ENCODE results near the gene TUFT1. TPM values are rescaled to one million over a fixed set of nuclear protein-coding genes. Genes with fewer than 3 reads are reported as not detected.

The TUFT1 gene
- total and polyA plus RNA-seq, 2 of the 13 experiments (the other 11 are each of a cell fraction or from before 2014, with no cell fraction given) = 6.4 to 7.3 TPM

DNA sequence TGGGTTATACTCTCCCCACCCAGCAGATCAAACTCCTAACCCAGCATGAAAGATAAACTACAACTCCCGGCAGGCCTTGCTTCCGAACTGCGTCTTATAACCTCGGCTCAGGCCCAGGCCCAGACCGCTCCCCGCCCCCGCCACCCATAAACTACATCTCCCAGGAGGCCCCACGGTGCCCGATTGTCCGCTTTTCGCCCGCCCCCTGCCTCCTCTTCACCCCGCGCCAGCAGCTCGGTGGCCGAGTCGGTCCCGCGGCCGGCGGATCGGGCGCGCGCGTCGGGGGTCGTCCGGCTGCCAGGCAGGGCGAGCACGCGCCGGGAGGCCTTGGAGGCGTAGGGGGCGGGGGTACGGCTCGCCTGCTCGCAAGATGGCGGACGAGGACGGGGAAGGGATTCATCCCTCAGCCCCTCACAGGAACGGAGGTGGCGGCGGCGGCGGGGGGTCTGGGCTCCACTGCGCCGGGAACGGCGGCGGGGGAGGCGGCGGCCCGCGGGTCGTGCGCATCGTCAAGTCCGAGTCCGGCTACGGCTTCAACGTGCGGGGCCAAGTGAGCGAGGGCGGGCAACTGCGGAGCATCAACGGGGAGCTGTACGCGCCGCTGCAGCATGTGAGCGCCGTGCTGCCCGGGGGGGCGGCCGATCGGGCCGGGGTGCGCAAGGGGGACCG lies 71.9 kb downstream of the TUFT1 start, which contains the start of gene SNX27 (continued):
- TF ChIP-seq, protein P1, sequence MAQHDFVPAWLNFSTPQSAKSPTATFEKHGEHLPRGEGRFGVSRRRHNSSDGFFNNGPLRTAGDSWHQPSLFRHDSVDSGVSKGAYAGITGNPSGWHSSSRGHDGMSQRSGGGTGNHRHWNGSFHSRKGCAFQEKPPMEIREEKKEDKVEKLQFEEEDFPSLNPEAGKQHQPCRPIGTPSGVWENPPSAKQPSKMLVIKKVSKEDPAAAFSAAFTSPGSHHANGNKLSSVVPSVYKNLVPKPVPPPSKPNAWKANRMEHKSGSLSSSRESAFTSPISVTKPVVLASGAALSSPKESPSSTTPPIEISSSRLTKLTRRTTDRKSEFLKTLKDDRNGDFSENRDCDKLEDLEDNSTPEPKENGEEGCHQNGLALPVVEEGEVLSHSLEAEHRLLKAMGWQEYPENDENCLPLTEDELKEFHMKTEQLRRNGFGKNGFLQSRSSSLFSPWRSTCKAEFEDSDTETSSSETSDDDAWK (CRISPR knock-in tag; IDR thresholded peaks at IDR 0.05) = no peak
- TF ChIP-seq, protein P2, sequence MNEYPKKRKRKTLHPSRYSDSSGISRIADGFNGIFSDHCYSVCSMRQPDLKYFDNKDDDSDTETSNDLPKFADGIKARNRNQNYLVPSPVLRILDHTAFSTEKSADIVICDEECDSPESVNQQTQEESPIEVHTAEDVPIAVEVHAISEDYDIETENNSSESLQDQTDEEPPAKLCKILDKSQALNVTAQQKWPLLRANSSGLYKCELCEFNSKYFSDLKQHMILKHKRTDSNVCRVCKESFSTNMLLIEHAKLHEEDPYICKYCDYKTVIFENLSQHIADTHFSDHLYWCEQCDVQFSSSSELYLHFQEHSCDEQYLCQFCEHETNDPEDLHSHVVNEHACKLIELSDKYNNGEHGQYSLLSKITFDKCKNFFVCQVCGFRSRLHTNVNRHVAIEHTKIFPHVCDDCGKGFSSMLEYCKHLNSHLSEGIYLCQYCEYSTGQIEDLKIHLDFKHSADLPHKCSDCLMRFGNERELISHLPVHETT (CRISPR knock-in tag; conservative IDR thresholded peaks at IDR 0.05) = peak; percentile 45; the same call in 1 of the 2 replicates
- TF ChIP-seq ZFYVE20 (CRISPR knock-in tag; IDR thresholded peaks at IDR 0.05; ENCODE audit: borderline replicate concordance, low read depth) = peak; percentile 76; the same call in 1 of the 2 replicates
- TF ChIP-seq HMG20A (CRISPR knock-in tag; IDR thresholded peaks at IDR 0.05; ENCODE audit: borderline replicate concordance) = no peak
- TF ChIP-seq NFIC (IDR thresholded peaks at IDR 0.05; ENCODE audit: low read length) = no peak
- 0 out of 2 replicates have a peak, but pooled peaks have one; percentile 13 for TF ChIP-seq MAZ (IDR thresholded peaks at IDR 0.05; ENCODE audit: borderline replicate concordance, low read depth, low read length)
- TF ChIP-seq MAZ (CRISPR knock-in tag; IDR thresholded peaks at IDR 0.05; ENCODE audit: low read depth) = peak; percentile 69; the same call in 1 of the 2 replicates
- peak; percentile 44; the same call in 1 of the 2 replicates for TF ChIP-seq NFYB (CRISPR knock-in tag; IDR thresholded peaks at IDR 0.05)
- TF ChIP-seq ZFP62 (CRISPR knock-in tag; IDR thresholded peaks at IDR 0.05) = no peak
- TF ChIP-seq, protein P3, sequence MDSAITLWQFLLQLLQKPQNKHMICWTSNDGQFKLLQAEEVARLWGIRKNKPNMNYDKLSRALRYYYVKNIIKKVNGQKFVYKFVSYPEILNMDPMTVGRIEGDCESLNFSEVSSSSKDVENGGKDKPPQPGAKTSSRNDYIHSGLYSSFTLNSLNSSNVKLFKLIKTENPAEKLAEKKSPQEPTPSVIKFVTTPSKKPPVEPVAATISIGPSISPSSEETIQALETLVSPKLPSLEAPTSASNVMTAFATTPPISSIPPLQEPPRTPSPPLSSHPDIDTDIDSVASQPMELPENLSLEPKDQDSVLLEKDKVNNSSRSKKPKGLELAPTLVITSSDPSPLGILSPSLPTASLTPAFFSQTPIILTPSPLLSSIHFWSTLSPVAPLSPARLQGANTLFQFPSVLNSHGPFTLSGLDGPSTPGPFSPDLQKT (CRISPR knock-in tag; IDR thresholded peaks at IDR 0.05; ENCODE audit: borderline replicate concordance) = no peak
- TF ChIP-seq, protein P4, sequence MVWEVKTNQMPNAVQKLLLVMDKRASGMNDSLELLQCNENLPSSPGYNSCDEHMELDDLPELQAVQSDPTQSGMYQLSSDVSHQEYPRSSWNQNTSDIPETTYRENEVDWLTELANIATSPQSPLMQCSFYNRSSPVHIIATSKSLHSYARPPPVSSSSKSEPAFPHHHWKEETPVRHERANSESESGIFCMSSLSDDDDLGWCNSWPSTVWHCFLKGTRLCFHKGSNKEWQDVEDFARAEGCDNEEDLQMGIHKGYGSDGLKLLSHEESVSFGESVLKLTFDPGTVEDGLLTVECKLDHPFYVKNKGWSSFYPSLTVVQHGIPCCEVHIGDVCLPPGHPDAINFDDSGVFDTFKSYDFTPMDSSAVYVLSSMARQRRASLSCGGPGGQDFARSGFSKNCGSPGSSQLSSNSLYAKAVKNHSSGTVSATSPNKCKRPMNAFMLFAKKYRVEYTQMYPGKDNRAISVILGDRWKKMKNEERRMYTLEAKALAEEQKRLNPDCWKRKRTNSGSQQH (CRISPR knock-in tag; IDR thresholded peaks at IDR 0.05; ENCODE audit: low read depth) = peak; percentile 75; the same call in 1 of the 2 replicates
- no peak for TF ChIP-seq ZNF383 (CRISPR knock-in tag; IDR thresholded peaks at IDR 0.05; ENCODE audit: borderline replicate concordance)
- TF ChIP-seq TCF7 (IDR thresholded peaks at IDR 0.05; ENCODE audit: low read depth) = no peak
- no peak; the same call in 1 of the 2 replicates for TF ChIP-seq ESRRA (CRISPR knock-in tag; IDR thresholded peaks at IDR 0.05; ENCODE audit: low read depth)
- peak; percentile 41 for TF ChIP-seq ZNF883 (CRISPR knock-in tag; IDR thresholded peaks at IDR 0.05; ENCODE audit: not compliant biosample characterization)
- TF ChIP-seq, protein P5, sequence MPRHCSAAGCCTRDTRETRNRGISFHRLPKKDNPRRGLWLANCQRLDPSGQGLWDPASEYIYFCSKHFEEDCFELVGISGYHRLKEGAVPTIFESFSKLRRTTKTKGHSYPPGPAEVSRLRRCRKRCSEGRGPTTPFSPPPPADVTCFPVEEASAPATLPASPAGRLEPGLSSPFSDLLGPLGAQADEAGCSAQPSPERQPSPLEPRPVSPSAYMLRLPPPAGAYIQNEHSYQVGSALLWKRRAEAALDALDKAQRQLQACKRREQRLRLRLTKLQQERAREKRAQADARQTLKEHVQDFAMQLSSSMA (CRISPR knock-in tag; IDR thresholded peaks at IDR 0.05) = peak; percentile 57; the same call in 1 of the 2 replicates
- TF ChIP-seq, protein P6, sequence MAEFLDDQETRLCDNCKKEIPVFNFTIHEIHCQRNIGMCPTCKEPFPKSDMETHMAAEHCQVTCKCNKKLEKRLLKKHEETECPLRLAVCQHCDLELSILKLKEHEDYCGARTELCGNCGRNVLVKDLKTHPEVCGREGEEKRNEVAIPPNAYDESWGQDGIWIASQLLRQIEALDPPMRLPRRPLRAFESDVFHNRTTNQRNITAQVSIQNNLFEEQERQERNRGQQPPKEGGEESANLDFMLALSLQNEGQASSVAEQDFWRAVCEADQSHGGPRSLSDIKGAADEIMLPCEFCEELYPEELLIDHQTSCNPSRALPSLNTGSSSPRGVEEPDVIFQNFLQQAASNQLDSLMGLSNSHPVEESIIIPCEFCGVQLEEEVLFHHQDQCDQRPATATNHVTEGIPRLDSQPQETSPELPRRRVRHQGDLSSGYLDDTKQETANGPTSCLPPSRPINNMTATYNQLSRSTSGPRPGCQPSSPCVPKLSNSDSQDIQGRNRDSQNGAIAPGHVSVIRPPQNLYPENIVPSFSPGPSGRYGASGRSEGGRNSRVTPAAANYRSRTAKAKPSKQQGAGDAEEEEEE (CRISPR knock-in tag; IDR thresholded peaks at IDR 0.05; ENCODE audit: borderline replicate concordance) = no peak
- TF ChIP-seq GPN1 (CRISPR knock-in tag; IDR thresholded peaks at IDR 0.05; ENCODE audit: borderline replicate concordance) = no peak
- no peak for TF ChIP-seq EP300 (IDR thresholded peaks at IDR 0.05; ENCODE audit: low read depth in 2 of 2, low read length in 2 of 2)
- TF ChIP-seq EP300 (CRISPR knock-in tag; IDR thresholded peaks at IDR 0.05; ENCODE audit: borderline replicate concordance) = no peak
- TF ChIP-seq ZBTB3 (CRISPR knock-in tag; IDR thresholded peaks at IDR 0.05; ENCODE audit: borderline replicate concordance, low read depth) = peak; percentile 12; the same call in 1 of the 2 replicates
